PC-9 (cell line): Measurements from ENCODE around the gene ITK.

Experiments
- EZH2 ChIP-seq: fragments of 200-600 bp; sonication (generic); IDR thresholded peaks from 2 replicates; pipeline ENCODE4 v1.8.0; 2017; ENCODE audit warnings: antibody characterized with exemption, low read depth
- TF ChIP-seq, protein P1 (sequence below): fragments of 200-600 bp; sonication (generic); conservative IDR thresholded peaks from 2 replicates; pipeline ENCODE4 v1.6.1; 2017; ENCODE audit warnings: mixed run types, antibody characterized with exemption, mild to moderate bottlenecking, moderate library complexity

DNA sequence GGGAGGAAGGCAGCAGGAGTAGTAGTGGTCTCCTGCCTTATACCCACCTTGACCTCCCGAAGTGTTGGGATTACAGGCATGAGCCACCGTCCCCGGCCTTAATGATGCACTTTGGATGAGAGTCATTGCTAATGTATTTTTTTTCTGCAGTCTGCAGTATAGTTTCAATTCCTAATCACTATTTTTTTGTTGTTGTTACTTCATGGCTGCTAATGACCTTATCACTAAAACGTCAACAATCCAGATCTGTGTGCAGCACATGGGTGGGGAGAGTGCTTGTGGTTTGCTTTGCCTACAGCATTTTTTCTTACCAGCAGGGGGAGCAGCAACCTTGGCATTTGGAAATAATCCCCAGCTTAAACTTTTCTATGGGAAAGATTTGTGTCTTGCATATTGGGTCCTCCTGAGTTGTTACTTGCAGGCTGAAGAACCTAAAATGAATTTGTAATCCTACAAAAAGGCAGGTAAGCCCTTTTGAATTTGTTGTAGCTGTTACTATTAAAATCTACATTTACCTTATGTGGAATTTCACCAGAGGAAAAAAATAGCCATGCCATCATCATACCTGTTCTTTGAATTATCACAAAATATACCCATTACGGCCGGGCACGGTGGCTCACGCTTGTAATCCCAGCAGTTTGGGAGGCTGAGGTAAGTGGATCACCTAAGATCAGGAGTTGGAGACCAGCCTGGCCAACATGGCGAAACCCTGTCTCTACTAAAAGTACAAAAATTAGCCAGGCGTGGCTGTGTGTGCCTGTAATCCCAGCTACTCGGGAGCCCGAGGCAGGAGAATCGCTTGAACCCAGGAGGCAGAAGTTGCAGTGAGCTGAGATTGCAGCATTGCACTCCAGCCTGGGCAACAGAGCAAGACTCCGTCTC lies 31.7 kb upstream of the ITK start:
- TF ChIP-seq, protein P1, sequence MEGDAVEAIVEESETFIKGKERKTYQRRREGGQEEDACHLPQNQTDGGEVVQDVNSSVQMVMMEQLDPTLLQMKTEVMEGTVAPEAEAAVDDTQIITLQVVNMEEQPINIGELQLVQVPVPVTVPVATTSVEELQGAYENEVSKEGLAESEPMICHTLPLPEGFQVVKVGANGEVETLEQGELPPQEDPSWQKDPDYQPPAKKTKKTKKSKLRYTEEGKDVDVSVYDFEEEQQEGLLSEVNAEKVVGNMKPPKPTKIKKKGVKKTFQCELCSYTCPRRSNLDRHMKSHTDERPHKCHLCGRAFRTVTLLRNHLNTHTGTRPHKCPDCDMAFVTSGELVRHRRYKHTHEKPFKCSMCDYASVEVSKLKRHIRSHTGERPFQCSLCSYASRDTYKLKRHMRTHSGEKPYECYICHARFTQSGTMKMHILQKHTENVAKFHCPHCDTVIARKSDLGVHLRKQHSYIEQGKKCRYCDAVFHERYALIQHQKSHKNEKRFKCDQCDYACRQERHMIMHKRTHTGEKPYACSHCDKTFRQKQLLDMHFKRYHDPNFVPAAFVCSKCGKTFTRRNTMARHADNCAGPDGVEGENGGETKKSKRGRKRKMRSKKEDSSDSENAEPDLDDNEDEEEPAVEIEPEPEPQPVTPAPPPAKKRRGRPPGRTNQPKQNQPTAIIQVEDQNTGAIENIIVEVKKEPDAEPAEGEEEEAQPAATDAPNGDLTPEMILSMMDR = peak; percentile 90
- no peak for TF ChIP-seq EZH2
